GM19193 (cell line): Measurements from ENCODE around the gene ATP6V1C2.

Experiments used
- POLR2A ChIP-seq: IDR thresholded peaks from 4 replicates; pipeline ENCODE4 v1.6.1; 2011; ENCODE audit not compliant: insufficient read depth, insufficient read length; ENCODE audit errors: extremely low read depth

The ATP6V1C2 gene

GRCh38 chr2:10826625-10827024 lies 105.2 kb downstream of the ATP6V1C2 start:
- no peak for TF ChIP-seq POLR2A

DNA sequence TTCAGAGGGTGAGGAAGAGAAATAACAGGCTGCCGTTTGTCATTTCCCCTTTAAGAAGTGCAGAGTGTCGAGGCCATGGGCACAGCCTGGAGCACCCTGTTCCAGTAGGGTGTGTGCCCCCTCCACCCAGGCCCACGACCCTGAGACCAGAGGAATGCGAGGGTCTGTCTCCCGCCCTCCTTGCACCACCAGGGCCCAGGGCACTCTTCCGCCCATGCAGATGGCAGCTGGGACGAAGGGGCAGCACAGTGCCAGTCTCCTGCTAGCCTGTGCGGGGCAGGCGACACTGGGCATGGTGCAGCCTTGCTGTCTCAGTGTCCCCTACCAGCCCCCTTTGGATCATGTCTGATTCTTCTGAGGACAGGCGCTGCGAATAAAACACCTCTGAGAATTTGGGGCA lies 106.9 kb downstream of the ATP6V1C2 start:
- no peak for TF ChIP-seq POLR2A

DNA sequence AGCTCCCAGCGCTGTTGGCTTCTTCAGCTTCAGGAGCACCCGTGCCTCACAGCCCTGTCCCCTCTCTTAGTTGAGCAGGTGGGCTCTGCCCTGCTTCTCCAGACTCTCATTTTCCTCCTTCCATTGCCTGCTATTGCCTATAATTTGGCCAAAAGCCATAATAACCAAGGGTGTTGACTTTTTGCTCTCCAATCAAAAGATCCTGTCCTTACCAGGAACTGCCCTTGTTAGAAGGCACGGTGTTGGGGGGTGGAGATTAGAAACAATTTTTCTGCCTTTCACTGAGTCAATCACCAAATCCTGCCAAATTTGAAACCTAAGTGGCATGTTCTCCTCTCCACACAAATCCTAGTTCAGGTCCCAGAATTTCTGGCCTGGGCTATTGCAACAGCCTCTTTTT lies 107.9 kb downstream of the ATP6V1C2 start:
- TF ChIP-seq POLR2A: no peak

GRCh38 chr2:10830203-10830602 lies 108.8 kb downstream of the ATP6V1C2 start:
- TF ChIP-seq POLR2A: no peak

GRCh38 chr2:10830641-10831399 lies 109.4 kb downstream of the ATP6V1C2 start:
- no peak for TF ChIP-seq POLR2A

GRCh38 chr2:10831400-10831985 lies 110.1 kb downstream of the ATP6V1C2 start:
- no peak for TF ChIP-seq POLR2A

- TF ChIP-seq POLR2A: no peak
Observed at GRCh38 chr2:10832203-10832936, 110.9 kb downstream of the ATP6V1C2 start.

DNA sequence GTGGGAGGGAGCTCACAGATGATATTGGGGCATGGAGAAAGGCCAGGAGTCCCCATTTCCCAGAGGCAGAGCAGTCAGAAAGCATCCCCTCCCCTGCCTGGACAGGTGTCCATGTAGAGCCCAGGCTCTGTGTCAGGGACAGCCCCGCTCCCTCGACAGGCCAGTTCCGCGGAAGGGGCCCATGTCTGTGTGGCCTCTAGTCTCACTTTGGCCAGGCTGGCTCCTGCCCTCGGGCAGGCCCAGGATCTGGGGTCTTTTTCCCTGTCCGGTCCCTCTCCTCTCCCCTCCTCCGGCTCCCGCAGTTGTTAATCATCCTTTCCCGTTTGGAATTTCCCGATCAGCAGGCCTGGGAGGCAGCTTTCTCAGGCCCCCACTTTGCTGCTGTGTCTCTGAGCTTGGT lies 111.6 kb downstream of the ATP6V1C2 start:
- TF ChIP-seq POLR2A: no peak

GRCh38 chr2:10834068-10834655 lies 112.7 kb downstream of the ATP6V1C2 start:
- no peak for TF ChIP-seq POLR2A
